Measurements from ENCODE around the gene SH3BP2. TPM values are rescaled to one million over a fixed set of nuclear protein-coding genes. Genes with fewer than 3 reads are reported as not detected.

SH3BP2 gene
- total RNA-seq, 6 experiments from 2014 or later, result 17.6 to 25.4 (median 20.5) TPM

DNA sequence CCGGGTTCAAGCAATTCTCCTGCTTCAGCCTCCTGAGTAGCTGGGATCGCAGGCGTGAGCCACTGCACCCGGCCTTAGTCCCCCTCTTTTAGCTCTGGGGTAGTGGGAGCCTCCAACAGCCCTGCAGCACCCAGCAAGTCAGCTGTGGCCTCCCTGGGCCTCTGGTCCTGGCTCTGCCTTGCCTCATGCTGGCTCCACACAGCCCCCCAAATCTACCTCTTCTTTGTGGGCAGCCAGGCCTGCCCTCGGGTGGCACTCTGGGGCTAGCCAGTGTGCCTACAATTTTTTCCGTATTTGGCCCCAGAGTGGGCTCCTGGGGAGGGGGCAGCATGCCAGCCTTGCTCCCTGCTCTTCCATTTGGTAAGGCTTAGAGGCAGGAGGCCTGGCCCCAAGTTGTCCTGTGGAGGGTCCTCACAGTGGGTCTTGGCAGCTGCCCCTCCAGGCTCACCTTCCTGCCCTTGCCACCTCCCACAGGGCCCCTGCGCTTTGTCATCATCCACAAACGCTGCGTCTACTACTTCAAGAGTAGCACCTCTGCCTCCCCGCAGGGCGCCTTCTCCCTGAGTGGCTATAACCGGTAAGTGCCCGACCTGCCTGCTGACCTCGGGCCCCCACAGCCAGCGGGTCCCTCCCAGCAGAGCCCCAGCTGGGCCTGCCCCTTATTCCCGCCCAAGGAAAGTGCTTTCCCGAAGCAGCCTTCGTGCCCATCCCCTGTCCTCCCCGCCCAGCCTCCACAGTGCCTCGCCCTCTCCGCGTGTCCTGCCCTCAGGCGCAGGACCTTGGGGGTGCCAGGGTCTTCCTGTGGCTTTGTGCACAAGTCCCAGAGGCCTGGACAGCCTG lies 29.8 kb downstream of the SH3BP2 start:
- H3K4me3 Mint-ChIP-seq, result no peak overlapping the region
- peaks cover 2% of the 10 kb centered on the region; the same call in 1 of the 2 replicates for H3K27me3 Mint-ChIP-seq (ENCODE audit: insufficient read depth)
- TF ChIP-seq, protein P1, sequence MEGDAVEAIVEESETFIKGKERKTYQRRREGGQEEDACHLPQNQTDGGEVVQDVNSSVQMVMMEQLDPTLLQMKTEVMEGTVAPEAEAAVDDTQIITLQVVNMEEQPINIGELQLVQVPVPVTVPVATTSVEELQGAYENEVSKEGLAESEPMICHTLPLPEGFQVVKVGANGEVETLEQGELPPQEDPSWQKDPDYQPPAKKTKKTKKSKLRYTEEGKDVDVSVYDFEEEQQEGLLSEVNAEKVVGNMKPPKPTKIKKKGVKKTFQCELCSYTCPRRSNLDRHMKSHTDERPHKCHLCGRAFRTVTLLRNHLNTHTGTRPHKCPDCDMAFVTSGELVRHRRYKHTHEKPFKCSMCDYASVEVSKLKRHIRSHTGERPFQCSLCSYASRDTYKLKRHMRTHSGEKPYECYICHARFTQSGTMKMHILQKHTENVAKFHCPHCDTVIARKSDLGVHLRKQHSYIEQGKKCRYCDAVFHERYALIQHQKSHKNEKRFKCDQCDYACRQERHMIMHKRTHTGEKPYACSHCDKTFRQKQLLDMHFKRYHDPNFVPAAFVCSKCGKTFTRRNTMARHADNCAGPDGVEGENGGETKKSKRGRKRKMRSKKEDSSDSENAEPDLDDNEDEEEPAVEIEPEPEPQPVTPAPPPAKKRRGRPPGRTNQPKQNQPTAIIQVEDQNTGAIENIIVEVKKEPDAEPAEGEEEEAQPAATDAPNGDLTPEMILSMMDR (IDR thresholded peaks at IDR 0.05), result no peak
- H3K4me1 Mint-ChIP-seq (ENCODE audit: low read depth), result no peaks in the 10 kb centered on the region
- no peaks in the 10 kb centered on the region; the same call in 1 of the 2 replicates for H3K9me3 Mint-ChIP-seq
- H3K27ac Mint-ChIP-seq, result no peak overlapping the region
- DNase-seq, result no peak
- peaks cover 24% of the 10 kb centered on the region for H3K36me3 Mint-ChIP-seq (ENCODE audit: low read depth)

- H3K9me3 Mint-ChIP-seq, result no peaks in the 10 kb centered on the region; the same call in 1 of the 2 replicates
- H3K27ac Mint-ChIP-seq, result no peak overlapping the region
- H3K36me3 Mint-ChIP-seq (ENCODE audit: low read depth), result peaks cover 24% of the 10 kb centered on the region
- TF ChIP-seq, protein P1 (IDR thresholded peaks at IDR 0.05), result no peak
- H3K27me3 Mint-ChIP-seq (ENCODE audit: insufficient read depth), result peaks cover 2% of the 10 kb centered on the region; the same call in 1 of the 2 replicates
- DNase-seq, result no peak
- no peak overlapping the region for H3K4me3 Mint-ChIP-seq
- H3K4me1 Mint-ChIP-seq (ENCODE audit: low read depth), result no peaks in the 10 kb centered on the region
These were observed 30.4 kb downstream of the SH3BP2 start for GRCh38 chr4:2823301-2823670.

DNA sequence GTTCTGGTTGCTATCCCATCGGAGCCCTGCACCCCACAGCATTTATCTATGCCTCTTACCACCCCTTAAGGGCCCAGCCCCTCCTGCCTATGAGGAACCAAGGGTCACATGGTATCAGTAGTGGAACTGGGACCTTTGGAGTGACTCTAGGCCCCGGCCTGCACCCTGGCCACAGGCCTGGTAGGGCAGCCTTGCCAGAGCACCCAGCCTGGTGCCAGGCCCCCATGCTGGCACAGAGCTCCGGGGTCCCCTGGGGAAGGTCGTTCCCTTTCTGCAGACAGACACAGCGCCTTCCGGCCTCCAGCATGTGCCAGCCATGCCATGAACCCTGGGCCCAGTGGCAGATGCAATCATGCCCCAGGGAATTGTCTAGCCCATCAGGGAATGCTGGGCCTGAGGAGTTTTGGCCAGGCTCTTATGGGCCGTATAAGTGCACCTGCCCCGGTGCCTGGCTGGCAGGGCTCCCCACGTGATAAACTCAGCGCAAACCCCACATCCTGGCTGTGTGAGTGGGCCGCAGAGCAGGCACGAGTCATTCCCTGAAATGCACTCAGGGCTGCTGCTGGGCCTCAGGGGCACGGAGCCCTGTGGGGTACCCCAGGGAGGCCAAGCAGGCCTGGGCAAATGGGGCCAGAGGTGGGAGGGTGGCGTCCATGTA lies 30.9 kb downstream of the SH3BP2 start:
- no peak overlapping the region for H3K4me3 Mint-ChIP-seq
- H3K4me1 Mint-ChIP-seq (ENCODE audit: low read depth), result no peaks in the 10 kb centered on the region
- no peaks in the 10 kb centered on the region; the same call in 1 of the 2 replicates for H3K9me3 Mint-ChIP-seq
- H3K27ac Mint-ChIP-seq, result no peak overlapping the region
- no peak for DNase-seq
- TF ChIP-seq, protein P1 (IDR thresholded peaks at IDR 0.05), result no peak
- H3K27me3 Mint-ChIP-seq (ENCODE audit: insufficient read depth), result peaks cover 2% of the 10 kb centered on the region; the same call in 1 of the 2 replicates
- H3K36me3 Mint-ChIP-seq (ENCODE audit: low read depth), result peaks cover 25% of the 10 kb centered on the region

- Mint-ChIP-seq H3K36me3 (ENCODE audit: low read depth) (peaks cover 28% of the 10 kb centered on the region), H3K27ac (no peak overlapping the region), H3K4me3 (no peak overlapping the region), H3K27me3 (ENCODE audit: insufficient read depth) (peaks cover 2% of the 10 kb centered on the region; the same call in 1 of the 2 replicates), H3K4me1 (ENCODE audit: low read depth) (no peaks in the 10 kb centered on the region), H3K9me3 (no peaks in the 10 kb centered on the region; the same call in 1 of the 2 replicates)
- TF ChIP-seq, protein P1 (IDR thresholded peaks at IDR 0.05), result no peak
- no peak for DNase-seq
These were observed 31.5 kb downstream of the SH3BP2 start for GRCh38 chr4:2824329-2824835.

DNA sequence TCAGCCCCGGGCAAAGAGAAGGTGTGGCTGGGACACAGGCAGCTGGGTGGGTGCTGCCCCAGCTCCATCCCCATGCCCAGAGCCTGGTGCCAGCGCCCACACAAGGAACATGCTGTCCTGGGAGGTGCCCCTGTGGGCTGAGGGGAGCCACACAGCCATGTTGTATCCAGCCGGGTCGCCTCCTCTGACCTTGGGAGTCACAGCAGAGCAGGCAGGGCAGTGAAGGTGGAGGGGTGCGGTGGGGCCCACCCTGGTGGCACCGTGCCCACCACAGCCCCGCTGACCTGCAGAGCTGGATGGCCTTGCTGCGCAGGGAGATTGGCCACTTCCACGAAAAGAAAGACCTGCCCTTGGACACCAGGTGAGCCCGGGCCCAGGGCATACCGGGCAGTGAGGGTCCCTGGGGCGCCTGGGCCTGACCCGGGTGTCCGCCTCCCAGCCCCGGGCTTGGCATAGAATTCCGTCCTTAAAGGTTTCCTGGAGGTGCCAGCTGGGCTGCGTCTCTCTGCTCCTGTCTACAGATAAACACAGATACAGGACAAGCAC lies 32.0 kb downstream of the SH3BP2 start:
- no peaks in the 10 kb centered on the region; the same call in 1 of the 2 replicates for H3K9me3 Mint-ChIP-seq
- H3K27ac Mint-ChIP-seq, result no peak overlapping the region
- peaks cover 5% of the 10 kb centered on the region; the same call in 1 of the 2 replicates for H3K27me3 Mint-ChIP-seq (ENCODE audit: insufficient read depth)
- no peaks in the 10 kb centered on the region for H3K4me1 Mint-ChIP-seq (ENCODE audit: low read depth)
- no peak overlapping the region for H3K4me3 Mint-ChIP-seq
- H3K36me3 Mint-ChIP-seq (ENCODE audit: low read depth), result peaks cover 28% of the 10 kb centered on the region
- DNase-seq, result no peak
- TF ChIP-seq, protein P1 (IDR thresholded peaks at IDR 0.05), result no peak

Measured in HFFc6 (cell line).